Psoas muscle (tissue), 8 donors: ENCODE data around the gene PNPLA5. TPM values are rescaled to one million over a fixed set of nuclear protein-coding genes. Genes with fewer than 3 reads are reported as not detected.
A peak's percentile ranks its signal among the peaks of the same experiment; 100 is the strongest.

Experiments used
- ATAC-seq, 4 donors: fragments of 200-7000 bp; cut with Tn5 transposase; one replicate each; pipeline ENCODE4 v1.9.1; 2020; ENCODE audit warnings: moderate library complexity in 3 of 4, mild to moderate bottlenecking in 2 of 4
- DNase-seq, 2 donors: peaks; one replicate each; pipeline ENCODE4 v3.0.0-alpha.2; 2020
- H3K27ac ChIP-seq: fragments of 200-600 bp; one replicate; pipeline ENCODE4 v1.8.0; 2022
- H3K27me3 ChIP-seq, 3 donors: fragments of 200-600 bp in 1 of 3; one replicate each; pipeline versions ENCODE4 v1.6.1 to v1.8.0; 2013 to 2022; ENCODE audit warnings: low read length in 2 of 3, mild to moderate bottlenecking in 2 of 3, moderate library complexity in 1 of 3; ENCODE audit not compliant: insufficient read depth in 3 of 3
- H3K36me3 ChIP-seq, 2 donors: fragments of 200-600 bp in 1 of 2; one replicate each; pipeline versions ENCODE4 v1.6.1 to v1.8.0; 2013 to 2022; ENCODE audit warnings: low read depth in 1 of 2, mild to moderate bottlenecking in 1 of 2, moderate library complexity in 1 of 2; ENCODE audit not compliant: insufficient read depth in 1 of 2
- H3K4me1 ChIP-seq: fragments of 200-600 bp; one replicate; pipeline ENCODE4 v1.8.0; 2022
- H3K4me3 ChIP-seq: fragments of 200-600 bp; one replicate; pipeline ENCODE4 v1.8.0; 2022; ENCODE audit warnings: mild to moderate bottlenecking
- H3K9me3 ChIP-seq: fragments of 200-600 bp; one replicate; pipeline ENCODE4 v1.8.0; 2022
- CTCF ChIP-seq: fragments of 200-600 bp; IDR thresholded peaks from one replicate; pipeline ENCODE4 v1.8.0; 2022; ENCODE audit warnings: antibody characterized with exemption
- WGBS, 3 donors: extraction: QIAGEN DNeasy Blood & Tissue Kit; methylation state at CpG; one replicate each; pipeline versions ENCODE4 v1.1.6 to v1.1.7; 2013; 5-methylcytosine and 5-hydroxymethylcytosine counted together
- intact Hi-C, 2 donors: fragments of 100-400 bp; cut with DNase I; formaldehyde crosslinking; loops; one replicate each; pipeline versions ENCODE4 v1.11.0 to v1.14.2; 2022
- polyA plus RNA-seq, 3 donors: library from polyadenylated mRNA; stranded (reverse); fragments of 200-250 nt; gene quantifications; one replicate each; pipeline ENCODE4 v1.2.3, GENCODE V29; 2013
- total RNA-seq, 4 donors: library from RNA; stranded (reverse); fragmentation: NEBNext Ultra II Directional in 2 of 4; extraction: Animal tissue kit (Norgen Biotek cat#: 25700) in 2 of 4; gene quantifications; one replicate each; pipeline versions ENCODE4 v1.2.1 to v1.2.4, GENCODE V29; 2021 to 2023
- donor health status: healthy with polysubstance abuse.
- donor health status: DM: no; HTN: no; CAD: no; lungs with moderate emphysema.
- donor health status: Bipolar disorder and iron deficiency.
- donor health status: healthy.
- donor health status: DM: yes; HTN: yes; CAD: no.
- donor health status: DM: no; HTN: no; CAD: no.
- donor health status: DM: no; HTN: no; CAD: no.
- donor health status: DM: yes; HTN: yes; CAD: no.

Gene PNPLA5
- total and polyA plus RNA-seq, 7 donors: 0.01 to 0.18 TPM; not detected in 5

GRCh38 chr22:43928468-43928867, 36.7 kb upstream of the PNPLA5 start:
- no peak for DNase-seq
- WGBS, 3 donors: 76 to 84% (median 82%) methylated on average over 5 of the region's 5 CpGs
- intact Hi-C loops: no loop called here
- TF ChIP-seq CTCF: no peak
- Histone ChIP-seq H3K4me1 (no peaks in the 10 kb centered on the region), H3K36me3 (peaks cover 0 to 17% of the 10 kb centered on the region in 2 donors), H3K27me3 (peaks cover 0 to 13% (median 0%) of the 10 kb centered on the region in 3 donors), H3K27ac (no peak overlapping the region), H3K4me3 (no peak overlapping the region), H3K9me3 (no peaks in the 10 kb centered on the region)
- ATAC-seq: no peak

- Histone ChIP-seq H3K27me3 (peaks cover 0 to 13% (median 0%) of the 10 kb centered on the region in 3 donors), H3K9me3 (no peaks in the 10 kb centered on the region), H3K4me3 (no peak overlapping the region), H3K4me1 (peaks cover 4% of the 10 kb centered on the region), H3K36me3 (peaks cover 0 to 10% of the 10 kb centered on the region in 2 donors), H3K27ac (peak overlapping the region; percentile 85)
- ATAC-seq (no peak), DNase-seq (no peak)
- 50 to 84% (median 59%) methylated on average over 1 of the region's 1 CpG for WGBS, 3 donors
- intact Hi-C loops: no loop called here
- no peak for TF ChIP-seq CTCF
These were observed 34.5 kb upstream of the PNPLA5 start for GRCh38 chr22:43926349-43926710.

GRCh38 chr22:43925433-43926348, 33.9 kb upstream of the PNPLA5 start:
- DNase-seq: peak in 1 of 2 donors; percentile 65

GRCh38 chr22:43924877-43925276, 33.1 kb upstream of the PNPLA5 start:
- Histone ChIP-seq H3K27ac (peak overlapping the region; percentile 85), H3K4me3 (peak overlapping the region; percentile 71), H3K4me1 (peaks cover 4% of the 10 kb centered on the region), H3K9me3 (no peaks in the 10 kb centered on the region), H3K27me3 (peaks cover 0 to 9% (median 1%) of the 10 kb centered on the region in 3 donors), H3K36me3 (peaks cover 0 to 10% of the 10 kb centered on the region in 2 donors)
- TF ChIP-seq CTCF: no peak
- ATAC-seq (no peak), DNase-seq (no peak)
- intact Hi-C loops: no loop called here
- WGBS, 3 donors: 69 to 77% (median 76%) methylated on average over 7 of the region's 7 CpGs

More at GRCh38 chr22:43925433-43926348, 33.9 kb upstream of the PNPLA5 start:
- Histone ChIP-seq H3K27ac (peak overlapping the region; percentile 85), H3K36me3 (peaks cover 0 to 10% of the 10 kb centered on the region in 2 donors), H3K4me3 (peak overlapping the region; percentile 71), H3K4me1 (peaks cover 4% of the 10 kb centered on the region), H3K27me3 (peaks cover 0 to 13% (median 0%) of the 10 kb centered on the region in 3 donors), H3K9me3 (no peaks in the 10 kb centered on the region)
- intact Hi-C loops: no loop called here
- 58 to 72% (median 60%) methylated on average over 6 of the region's 6 CpGs for WGBS, 3 donors
- TF ChIP-seq CTCF: no peak
- peak; percentile 13 to 74 (median 69) for ATAC-seq
